C4-2B (cell line): ENCODE results near the gene PLD1.

Source experiments
- CTCF ChIP-seq: fragments of 450-650 bp; conservative IDR thresholded peaks from 2 replicates; pipeline ENCODE4 v1.5.1; 2017; ENCODE audit warnings: mild to moderate bottlenecking
- ZFX ChIP-seq: fragments of 450-650 bp; IDR thresholded peaks from 2 replicates; pipeline ENCODE4 v1.6.1; 2017

- no peak for TF ChIP-seq CTCF
- no peak for TF ChIP-seq ZFX
Measured at GRCh38 chr3:171654326-171654725, 156.0 kb downstream of the PLD1 start.
